ENCODE results near the gene BTF3.

The BTF3 gene

GRCh38 chr5:73482383-73483136, 15.7 kb upstream of the BTF3 start:
- Histone ChIP-seq H3K4me3 (ENCODE audit: low read depth, low read length) (no peak overlapping the region), H4K8ac (ENCODE audit: low read depth, low read length) (no peak overlapping the region), H3K14ac (ENCODE audit: low read length) (no peak overlapping the region), H3K4me2 (ENCODE audit: low read length) (no peak overlapping the region), H3K36me3 (ENCODE audit: control insufficient read depth in 1 of 2, insufficient read depth in 2 of 2, low read length in 2 of 2) (no peaks in the 10 kb centered on the region), H2BK120ac (ENCODE audit: insufficient read depth, low read length, poor library complexity) (no peak overlapping the region), H2AFZ (ENCODE audit: insufficient read depth, low read length, poor library complexity) (no peak overlapping the region), H3K27me3 (ENCODE audit: insufficient read depth, low read length) (no peaks in the 10 kb centered on the region), H4K12ac (ENCODE audit: low read depth, low read length) (no peak overlapping the region), H3K4ac (ENCODE audit: low read depth, low read length) (no peak overlapping the region), H3K4me1 (ENCODE audit: control insufficient read depth in 1 of 2, insufficient read depth in 2 of 2, low read length in 2 of 2) (no peaks in the 10 kb centered on the region), H4K91ac (ENCODE audit: low read depth, low read length) (no peak overlapping the region), H3K27ac (ENCODE audit: low read depth, low read length) (no peak overlapping the region), H3K9ac (ENCODE audit: low read length) (no peak overlapping the region), H3K79me2 (ENCODE audit: control insufficient read depth, insufficient read depth, low read length, poor library complexity) (no peaks in the 10 kb centered on the region), H2BK5ac (ENCODE audit: low read depth, low read length, poor library complexity) (no peak overlapping the region), H3K23ac (ENCODE audit: low read length) (no peak overlapping the region), H3K79me1 (ENCODE audit: low read length) (no peaks in the 10 kb centered on the region), H3K9me3 (ENCODE audit: insufficient read depth, low read depth, low read length) (peaks cover 2% of the 10 kb centered on the region), H3K18ac (ENCODE audit: low read length) (no peak overlapping the region), H2BK12ac (ENCODE audit: low read length) (no peak overlapping the region), H2AK5ac (ENCODE audit: low read length) (no peak overlapping the region)
- no peak for DNase-seq
- no CpG with 5 or more reads among the region's 4 CpGs for WGBS (ENCODE audit: extremely low coverage, insufficient coverage, insufficient read length)

GRCh38 chr5:73483676-73484075, 14.6 kb upstream of the BTF3 start:
- no peak overlapping the region for H4K8ac ChIP-seq (ENCODE audit: low read depth, low read length)
- H2BK120ac ChIP-seq (ENCODE audit: insufficient read depth, low read length, poor library complexity) = no peak overlapping the region
- no peak overlapping the region for H3K4ac ChIP-seq (ENCODE audit: low read depth, low read length)
- H2AFZ ChIP-seq (ENCODE audit: insufficient read depth, low read length, poor library complexity) = no peak overlapping the region
- H3K79me2 ChIP-seq (ENCODE audit: control insufficient read depth, insufficient read depth, low read length, poor library complexity) = no peaks in the 10 kb centered on the region
- no peak overlapping the region for H2AK5ac ChIP-seq (ENCODE audit: low read length)
- H2BK12ac ChIP-seq (ENCODE audit: low read length) = no peak overlapping the region
- no CpG with 5 or more reads among the region's 4 CpGs for WGBS (ENCODE audit: extremely low coverage, insufficient coverage, insufficient read length)
- H3K79me1 ChIP-seq (ENCODE audit: low read length) = no peaks in the 10 kb centered on the region
- H3K14ac ChIP-seq (ENCODE audit: low read length) = no peak overlapping the region
- H3K18ac ChIP-seq (ENCODE audit: low read length) = no peak overlapping the region
- H3K4me3 ChIP-seq (ENCODE audit: low read depth, low read length) = no peak overlapping the region
- no peak overlapping the region for H3K27ac ChIP-seq (ENCODE audit: low read depth, low read length)
- no peak overlapping the region for H2BK5ac ChIP-seq (ENCODE audit: low read depth, low read length, poor library complexity)
- no peak overlapping the region for H4K91ac ChIP-seq (ENCODE audit: low read depth, low read length)
- peaks cover 2% of the 10 kb centered on the region for H3K9me3 ChIP-seq (ENCODE audit: insufficient read depth, low read depth, low read length)
- no peak for DNase-seq
- no peak overlapping the region for H3K4me2 ChIP-seq (ENCODE audit: low read length)
- H3K23ac ChIP-seq (ENCODE audit: low read length) = no peak overlapping the region
- no peaks in the 10 kb centered on the region for H3K4me1 ChIP-seq (ENCODE audit: control insufficient read depth in 1 of 2, insufficient read depth in 2 of 2, low read length in 2 of 2)
- no peak overlapping the region for H3K9ac ChIP-seq (ENCODE audit: low read length)
- H3K27me3 ChIP-seq (ENCODE audit: insufficient read depth, low read length) = no peaks in the 10 kb centered on the region
- H3K36me3 ChIP-seq (ENCODE audit: control insufficient read depth in 1 of 2, insufficient read depth in 2 of 2, low read length in 2 of 2) = no peaks in the 10 kb centered on the region
- no peak overlapping the region for H4K12ac ChIP-seq (ENCODE audit: low read depth, low read length)

GRCh38 chr5:73484511-73484910, 13.7 kb upstream of the BTF3 start:
- H2BK120ac ChIP-seq (ENCODE audit: insufficient read depth, low read length, poor library complexity) = no peak overlapping the region
- WGBS (ENCODE audit: extremely low coverage, insufficient coverage, insufficient read length) = no CpG with 5 or more reads among the region's 1 CpG

GRCh38 chr5:73485715-73486114, 12.5 kb upstream of the BTF3 start:
- Histone ChIP-seq H4K8ac (ENCODE audit: low read depth, low read length) (no peak overlapping the region), H3K9me3 (ENCODE audit: insufficient read depth, low read depth, low read length) (peaks cover 2% of the 10 kb centered on the region), H3K27ac (ENCODE audit: low read depth, low read length) (no peak overlapping the region), H3K79me2 (ENCODE audit: control insufficient read depth, insufficient read depth, low read length, poor library complexity) (no peaks in the 10 kb centered on the region), H3K23ac (ENCODE audit: low read length) (no peak overlapping the region), H3K27me3 (ENCODE audit: insufficient read depth, low read length) (no peaks in the 10 kb centered on the region), H2BK12ac (ENCODE audit: low read length) (no peak overlapping the region), H3K4me1 (ENCODE audit: control insufficient read depth in 1 of 2, insufficient read depth in 2 of 2, low read length in 2 of 2) (no peaks in the 10 kb centered on the region), H4K91ac (ENCODE audit: low read depth, low read length) (no peak overlapping the region), H3K18ac (ENCODE audit: low read length) (no peak overlapping the region), H3K79me1 (ENCODE audit: low read length) (no peaks in the 10 kb centered on the region), H3K9ac (ENCODE audit: low read length) (no peak overlapping the region), H2BK120ac (ENCODE audit: insufficient read depth, low read length, poor library complexity) (no peak overlapping the region), H2AK5ac (ENCODE audit: low read length) (no peak overlapping the region), H3K4ac (ENCODE audit: low read depth, low read length) (no peak overlapping the region), H2AFZ (ENCODE audit: insufficient read depth, low read length, poor library complexity) (no peak overlapping the region), H3K4me2 (ENCODE audit: low read length) (no peak overlapping the region), H4K12ac (ENCODE audit: low read depth, low read length) (no peak overlapping the region), H3K14ac (ENCODE audit: low read length) (no peak overlapping the region), H3K36me3 (ENCODE audit: control insufficient read depth in 1 of 2, insufficient read depth in 2 of 2, low read length in 2 of 2) (no peaks in the 10 kb centered on the region), H3K4me3 (ENCODE audit: low read depth, low read length) (no peak overlapping the region), H2BK5ac (ENCODE audit: low read depth, low read length, poor library complexity) (no peak overlapping the region)
- no CpG with 5 or more reads among the region's 3 CpGs for WGBS (ENCODE audit: extremely low coverage, insufficient coverage, insufficient read length)
- DNase-seq = no peak

More at GRCh38 chr5:73484511-73484910, 13.7 kb upstream of the BTF3 start:
- H3K4ac ChIP-seq (ENCODE audit: low read depth, low read length) = no peak overlapping the region
- no peak overlapping the region for H3K9ac ChIP-seq (ENCODE audit: low read length)
- no peak overlapping the region for H4K91ac ChIP-seq (ENCODE audit: low read depth, low read length)
- H3K79me1 ChIP-seq (ENCODE audit: low read length) = no peaks in the 10 kb centered on the region
- no peak overlapping the region for H4K12ac ChIP-seq (ENCODE audit: low read depth, low read length)
- DNase-seq = no peak
- no peak overlapping the region for H3K23ac ChIP-seq (ENCODE audit: low read length)
- no peak overlapping the region for H4K8ac ChIP-seq (ENCODE audit: low read depth, low read length)
- no peak overlapping the region for H3K4me3 ChIP-seq (ENCODE audit: low read depth, low read length)
- H3K9me3 ChIP-seq (ENCODE audit: insufficient read depth, low read depth, low read length) = peaks cover 2% of the 10 kb centered on the region
- no peaks in the 10 kb centered on the region for H3K27me3 ChIP-seq (ENCODE audit: insufficient read depth, low read length)
- no peak overlapping the region for H3K18ac ChIP-seq (ENCODE audit: low read length)
- H2AFZ ChIP-seq (ENCODE audit: insufficient read depth, low read length, poor library complexity) = no peak overlapping the region
- H3K4me2 ChIP-seq (ENCODE audit: low read length) = no peak overlapping the region
- H2AK5ac ChIP-seq (ENCODE audit: low read length) = no peak overlapping the region
- no peaks in the 10 kb centered on the region for H3K36me3 ChIP-seq (ENCODE audit: control insufficient read depth in 1 of 2, insufficient read depth in 2 of 2, low read length in 2 of 2)
- no peak overlapping the region for H3K27ac ChIP-seq (ENCODE audit: low read depth, low read length)
- H2BK5ac ChIP-seq (ENCODE audit: low read depth, low read length, poor library complexity) = no peak overlapping the region
- no peaks in the 10 kb centered on the region for H3K4me1 ChIP-seq (ENCODE audit: control insufficient read depth in 1 of 2, insufficient read depth in 2 of 2, low read length in 2 of 2)
- H3K79me2 ChIP-seq (ENCODE audit: control insufficient read depth, insufficient read depth, low read length, poor library complexity) = no peaks in the 10 kb centered on the region
- no peak overlapping the region for H2BK12ac ChIP-seq (ENCODE audit: low read length)
- H3K14ac ChIP-seq (ENCODE audit: low read length) = no peak overlapping the region

All from trophoblast cell (in vitro differentiated cells and primary cell).